Glutamatergic neuron (in vitro differentiated cells): ENCODE measurements around the gene FAM43B. TPM values are rescaled to one million over a fixed set of nuclear protein-coding genes. Genes with fewer than 3 reads are reported as not detected.

ENCODE experiments used
- DNase-seq: peaks from one replicate; pipeline ENCODE4 v3.0.0; 2022
- H3K27ac Mint-ChIP-seq: one replicate; pipeline ENCODE4 v1.8.0; 2020; ENCODE audit warnings: mild to moderate bottlenecking, mixed read lengths, inconsistent platforms; ENCODE audit not compliant: unreplicated experiment
- H3K27me3 Mint-ChIP-seq: one replicate; pipeline ENCODE4 v1.8.0; 2020; ENCODE audit warnings: mild to moderate bottlenecking, moderate library complexity, mixed read lengths, inconsistent platforms; ENCODE audit not compliant: unreplicated experiment
- H3K36me3 Mint-ChIP-seq: one replicate; pipeline ENCODE4 v1.8.0; 2020; ENCODE audit warnings: mild to moderate bottlenecking, mixed read lengths, inconsistent platforms; ENCODE audit not compliant: unreplicated experiment
- H3K4me1 Mint-ChIP-seq: one replicate; pipeline ENCODE4 v1.8.0; 2020; ENCODE audit warnings: mild to moderate bottlenecking, low read depth, mixed read lengths, inconsistent platforms; ENCODE audit not compliant: unreplicated experiment
- H3K4me3 Mint-ChIP-seq: one replicate; pipeline ENCODE4 v1.8.0; 2020; ENCODE audit warnings: mild to moderate bottlenecking, mixed read lengths, inconsistent platforms; ENCODE audit not compliant: unreplicated experiment
- H3K9me3 Mint-ChIP-seq: one replicate; pipeline ENCODE4 v1.8.0; 2020; ENCODE audit warnings: mild to moderate bottlenecking, moderate library complexity, mixed read lengths, inconsistent platforms; ENCODE audit not compliant: unreplicated experiment
- total RNA-seq: library from RNA; stranded (reverse); fragmentation: NEBNext Ultra II Directional; extraction: Animal tissue kit (Norgen Biotek cat#: 25700); gene quantifications from one replicate; pipeline ENCODE4 v1.2.1, GENCODE V29; 2021; ENCODE audit not compliant: unreplicated experiment
- TF ChIP-seq, protein P1 (sequence below): fragments of 200-600 bp; sonication (generic); IDR thresholded peaks from one replicate; pipeline ENCODE4 v1.5.0; 2021; ENCODE audit not compliant: partially characterized antibody, unreplicated experiment

Gene FAM43B
- total RNA-seq, 1 donor from 2014 or later: not detected

DNA sequence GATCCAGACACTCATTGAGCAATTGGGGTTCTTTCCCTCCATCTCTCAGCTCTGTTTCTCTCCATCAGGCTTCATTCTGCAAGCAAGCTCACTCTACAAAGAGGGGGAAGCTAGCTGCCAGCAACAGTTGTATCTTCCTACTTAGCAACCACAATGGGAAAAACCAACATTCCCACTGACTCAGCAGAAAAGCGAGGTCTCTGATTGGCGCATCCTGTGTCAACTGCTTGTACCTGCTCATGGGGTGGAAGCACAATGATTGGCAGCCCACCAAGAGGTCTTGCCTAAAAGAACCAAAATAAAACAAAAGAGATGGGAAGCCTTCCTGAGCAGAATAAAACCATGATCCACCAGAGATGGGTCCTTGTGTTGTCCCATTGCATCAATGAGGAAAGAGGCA is 32.5 kb downstream of the FAM43B start:
- Mint-ChIP-seq H3K27me3 (no peaks in the 10 kb centered on the region), H3K27ac (no peak overlapping the region), H3K4me1 (no peaks in the 10 kb centered on the region), H3K36me3 (no peaks in the 10 kb centered on the region), H3K9me3 (no peaks in the 10 kb centered on the region), H3K4me3 (no peak overlapping the region)
- DNase-seq: no peak
- TF ChIP-seq, protein P1, sequence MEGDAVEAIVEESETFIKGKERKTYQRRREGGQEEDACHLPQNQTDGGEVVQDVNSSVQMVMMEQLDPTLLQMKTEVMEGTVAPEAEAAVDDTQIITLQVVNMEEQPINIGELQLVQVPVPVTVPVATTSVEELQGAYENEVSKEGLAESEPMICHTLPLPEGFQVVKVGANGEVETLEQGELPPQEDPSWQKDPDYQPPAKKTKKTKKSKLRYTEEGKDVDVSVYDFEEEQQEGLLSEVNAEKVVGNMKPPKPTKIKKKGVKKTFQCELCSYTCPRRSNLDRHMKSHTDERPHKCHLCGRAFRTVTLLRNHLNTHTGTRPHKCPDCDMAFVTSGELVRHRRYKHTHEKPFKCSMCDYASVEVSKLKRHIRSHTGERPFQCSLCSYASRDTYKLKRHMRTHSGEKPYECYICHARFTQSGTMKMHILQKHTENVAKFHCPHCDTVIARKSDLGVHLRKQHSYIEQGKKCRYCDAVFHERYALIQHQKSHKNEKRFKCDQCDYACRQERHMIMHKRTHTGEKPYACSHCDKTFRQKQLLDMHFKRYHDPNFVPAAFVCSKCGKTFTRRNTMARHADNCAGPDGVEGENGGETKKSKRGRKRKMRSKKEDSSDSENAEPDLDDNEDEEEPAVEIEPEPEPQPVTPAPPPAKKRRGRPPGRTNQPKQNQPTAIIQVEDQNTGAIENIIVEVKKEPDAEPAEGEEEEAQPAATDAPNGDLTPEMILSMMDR: no peak

DNA sequence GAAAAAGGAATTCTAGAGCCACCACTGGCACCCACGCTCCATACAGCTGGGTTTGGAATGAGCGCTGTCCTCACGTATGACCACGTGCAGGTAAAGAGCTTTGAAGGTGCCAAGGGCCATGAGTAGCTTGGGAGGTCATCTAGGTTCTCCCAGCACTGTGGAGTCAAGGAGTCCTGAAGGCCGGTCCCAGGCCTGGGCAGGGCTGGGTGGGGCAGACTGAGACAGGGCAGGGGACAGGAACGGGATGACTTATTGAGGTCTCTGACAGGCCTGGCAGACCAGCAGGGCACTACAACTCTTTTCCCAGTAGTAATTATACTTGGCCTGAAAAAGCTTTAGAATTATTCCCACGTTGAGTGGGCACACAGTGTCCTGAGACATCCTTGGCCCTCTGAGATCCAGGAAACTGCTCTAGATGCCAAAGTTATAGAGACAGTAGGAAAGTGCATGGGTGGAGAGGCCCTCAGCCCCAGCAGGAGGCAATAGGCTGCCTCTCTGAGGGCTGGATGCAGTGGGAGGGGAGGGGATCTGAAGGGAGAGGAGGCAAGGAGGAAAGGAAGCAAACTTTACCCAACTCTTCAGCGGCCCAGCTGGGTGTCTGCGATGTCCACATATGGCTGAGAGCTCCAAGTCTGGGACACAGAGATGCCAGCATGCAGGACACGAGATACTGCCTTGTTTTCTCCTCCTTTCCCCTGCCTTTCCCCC is 34.7 kb downstream of the FAM43B start:
- Mint-ChIP-seq H3K27me3 (no peaks in the 10 kb centered on the region), H3K36me3 (no peaks in the 10 kb centered on the region), H3K27ac (no peak overlapping the region), H3K4me1 (peaks cover 2% of the 10 kb centered on the region), H3K9me3 (no peaks in the 10 kb centered on the region), H3K4me3 (no peak overlapping the region)
- no peak for DNase-seq
- TF ChIP-seq, protein P1: no peak

DNA sequence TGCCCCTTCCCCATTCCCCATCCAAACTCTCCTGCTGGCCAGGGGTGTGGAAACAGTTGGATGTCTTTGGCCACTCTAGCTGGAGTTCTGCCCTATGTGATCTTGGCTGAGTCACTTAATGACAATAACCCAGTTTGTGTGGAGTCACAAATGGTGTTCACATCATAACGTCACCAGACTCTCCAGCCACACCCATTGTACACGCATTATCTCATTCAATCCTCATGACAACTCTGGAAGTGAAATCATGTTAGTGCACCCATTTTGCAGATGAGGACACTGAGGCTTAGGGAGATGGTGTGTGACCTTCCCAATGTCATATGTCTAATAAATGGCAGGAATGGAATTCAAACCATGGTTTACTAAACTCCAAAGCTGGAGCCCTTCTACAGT is 35.3 kb downstream of the FAM43B start:
- Mint-ChIP-seq H3K27me3 (no peaks in the 10 kb centered on the region), H3K4me3 (no peak overlapping the region), H3K36me3 (no peaks in the 10 kb centered on the region), H3K27ac (no peak overlapping the region), H3K4me1 (peaks cover 2% of the 10 kb centered on the region), H3K9me3 (no peaks in the 10 kb centered on the region)
- no peak for DNase-seq
- TF ChIP-seq, protein P1: no peak

DNA sequence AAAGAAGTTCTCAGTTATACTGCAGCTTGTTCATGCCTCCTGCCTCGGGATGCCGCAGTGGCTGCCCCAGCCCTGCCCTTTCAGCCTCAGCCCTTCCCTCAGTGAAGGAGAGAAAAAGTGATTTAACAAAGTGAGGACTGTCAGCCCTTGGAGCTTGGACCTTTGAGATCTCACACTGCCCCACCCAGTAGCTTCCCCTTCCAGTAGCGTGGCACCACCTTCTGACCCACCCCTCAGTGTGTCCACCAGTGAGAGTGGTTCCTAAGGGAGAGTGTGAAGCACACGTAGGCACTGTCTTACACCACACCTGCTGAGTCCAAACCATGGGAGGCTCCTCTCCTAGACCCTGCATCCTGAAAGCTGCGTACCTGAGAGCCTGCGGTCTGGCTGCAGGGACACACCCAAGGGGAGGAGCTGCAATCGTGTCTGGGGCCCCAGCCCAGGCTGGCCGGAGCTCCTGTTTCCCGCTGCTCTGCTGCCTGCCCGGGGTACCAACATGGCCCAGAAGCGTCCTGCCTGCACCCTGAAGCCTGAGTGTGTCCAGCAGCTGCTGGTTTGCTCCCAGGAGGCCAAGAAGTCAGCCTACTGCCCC is 36.4 kb downstream of the FAM43B start, which contains the start of gene CDA:
Gene CDA (plus strand): TSS at position 464 of the 592 bp plus-strand sequence. CDS start 33 bp downstream, at position 497.
- Mint-ChIP-seq H3K27me3 (no peaks in the 10 kb centered on the region), H3K4me1 (peaks cover 2% of the 10 kb centered on the region), H3K4me3 (no peak within 1 kb of the TSS), H3K36me3 (no peaks in the 10 kb centered on the region), H3K9me3 (no peaks in the 10 kb centered on the region), H3K27ac (no peak within 1 kb of the TSS)
- no peak for DNase-seq
- TF ChIP-seq, protein P1: no peak
